Measurements from ENCODE around the gene DENND1A.
"Not testable (repeated sequence)": the region's sequence is repeated elsewhere in the genome, so short reads cannot be mapped to it uniquely, and the experiment has no call there.

Gene DENND1A

GRCh38 chr9:123938401-123938800 is 8.5 kb upstream of the DENND1A start:
- Histone ChIP-seq H3K27me3 (ENCODE audit: insufficient read depth, insufficient read length) (no peaks in the 10 kb centered on the region), H3K4me1 (ENCODE audit: insufficient read depth, insufficient read length) (peaks cover 2% of the 10 kb centered on the region), H3K9me3 (ENCODE audit: insufficient read depth, low read length) (peaks cover 4% of the 10 kb centered on the region; the same call in 1 of the 2 replicates), H3K9ac (ENCODE audit: insufficient read length, low read depth) (no peak overlapping the region), H3K4me3 (ENCODE audit: insufficient read length, low read depth) (no peak overlapping the region), H3K36me3 (ENCODE audit: insufficient read depth, insufficient read length, low read length) (no peaks in the 10 kb centered on the region)
- TF ChIP-seq YY1 (IDR thresholded peaks at IDR 0.05; ENCODE audit: insufficient read depth, insufficient read length) (no peak), SUZ12 (IDR thresholded peaks at IDR 0.05; ENCODE audit: extremely low read depth, insufficient read depth, insufficient read length) (no peak), ZNF274 (IDR thresholded peaks at IDR 0.05; ENCODE audit: low read depth, low read length) (no peak)
- no peak for DNase-seq (ENCODE audit: low read depth, low spot score)

GRCh38 chr9:123936575-123936974 is 6.6 kb upstream of the DENND1A start:
- H3K9ac ChIP-seq (ENCODE audit: insufficient read length, low read depth); H3K4me1 ChIP-seq (ENCODE audit: insufficient read depth, insufficient read length); DNase-seq (ENCODE audit: low read depth, low spot score); H3K9me3 ChIP-seq (ENCODE audit: insufficient read depth, low read length); H3K4me3 ChIP-seq (ENCODE audit: insufficient read length, low read depth); H3K27me3 ChIP-seq (ENCODE audit: insufficient read depth, insufficient read length); H3K36me3 ChIP-seq (ENCODE audit: insufficient read depth, insufficient read length, low read length): not testable (repeated sequence)

DNA sequence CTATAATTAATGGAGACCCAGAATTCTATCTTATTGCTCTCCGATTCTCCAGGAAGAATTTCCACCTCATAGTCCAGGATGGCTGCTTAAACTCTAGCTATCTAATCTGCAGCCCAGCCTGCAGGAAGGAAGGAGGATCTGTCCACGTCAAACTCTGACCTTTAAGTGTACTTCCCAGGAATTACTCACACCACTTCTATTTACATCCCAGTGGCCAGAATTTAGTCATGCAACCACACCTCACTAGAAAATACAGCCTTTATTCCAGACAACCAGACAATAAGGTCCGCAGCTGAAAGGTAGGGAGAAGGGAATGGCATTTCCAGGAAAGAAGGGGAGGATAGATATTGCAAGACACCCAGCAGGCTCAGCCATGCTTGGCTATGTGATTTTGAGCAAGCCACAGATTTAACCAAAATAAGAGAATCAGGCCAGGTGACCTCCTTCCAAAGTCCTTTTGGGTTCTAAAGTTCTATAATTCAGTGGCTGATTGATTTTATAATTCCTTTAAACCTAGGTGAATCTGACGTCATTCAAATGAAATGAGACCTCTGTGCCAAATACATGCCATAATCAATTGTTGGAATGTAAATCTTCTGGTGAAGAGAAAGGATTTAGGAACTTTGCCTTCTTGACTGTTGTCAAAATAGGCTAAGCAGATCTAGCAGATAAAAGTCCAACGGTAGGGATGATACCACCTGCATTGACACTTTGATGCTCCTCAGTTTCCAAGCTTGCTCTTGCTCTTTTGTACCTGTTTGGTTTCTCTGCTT is 3.7 kb upstream of the DENND1A start:
- no peaks in the 10 kb centered on the region for H3K36me3 ChIP-seq (ENCODE audit: insufficient read depth, insufficient read length, low read length)
- H3K4me3 ChIP-seq (ENCODE audit: insufficient read length, low read depth) = no peak overlapping the region
- peaks cover 3% of the 10 kb centered on the region for H3K4me1 ChIP-seq (ENCODE audit: insufficient read depth, insufficient read length)
- TF ChIP-seq YY1 (IDR thresholded peaks at IDR 0.05; ENCODE audit: insufficient read depth, insufficient read length) (no peak), ZNF274 (IDR thresholded peaks at IDR 0.05; ENCODE audit: low read depth, low read length) (no peak), SUZ12 (IDR thresholded peaks at IDR 0.05; ENCODE audit: extremely low read depth, insufficient read depth, insufficient read length) (no peak)
- H3K9ac ChIP-seq (ENCODE audit: insufficient read length, low read depth) = no peak overlapping the region
- H3K9me3 ChIP-seq (ENCODE audit: insufficient read depth, low read length) = peaks cover 4% of the 10 kb centered on the region; the same call in 1 of the 2 replicates
- peaks cover 4% of the 10 kb centered on the region for H3K27me3 ChIP-seq (ENCODE audit: insufficient read depth, insufficient read length)
- no peak for DNase-seq (ENCODE audit: low read depth, low spot score)

DNA sequence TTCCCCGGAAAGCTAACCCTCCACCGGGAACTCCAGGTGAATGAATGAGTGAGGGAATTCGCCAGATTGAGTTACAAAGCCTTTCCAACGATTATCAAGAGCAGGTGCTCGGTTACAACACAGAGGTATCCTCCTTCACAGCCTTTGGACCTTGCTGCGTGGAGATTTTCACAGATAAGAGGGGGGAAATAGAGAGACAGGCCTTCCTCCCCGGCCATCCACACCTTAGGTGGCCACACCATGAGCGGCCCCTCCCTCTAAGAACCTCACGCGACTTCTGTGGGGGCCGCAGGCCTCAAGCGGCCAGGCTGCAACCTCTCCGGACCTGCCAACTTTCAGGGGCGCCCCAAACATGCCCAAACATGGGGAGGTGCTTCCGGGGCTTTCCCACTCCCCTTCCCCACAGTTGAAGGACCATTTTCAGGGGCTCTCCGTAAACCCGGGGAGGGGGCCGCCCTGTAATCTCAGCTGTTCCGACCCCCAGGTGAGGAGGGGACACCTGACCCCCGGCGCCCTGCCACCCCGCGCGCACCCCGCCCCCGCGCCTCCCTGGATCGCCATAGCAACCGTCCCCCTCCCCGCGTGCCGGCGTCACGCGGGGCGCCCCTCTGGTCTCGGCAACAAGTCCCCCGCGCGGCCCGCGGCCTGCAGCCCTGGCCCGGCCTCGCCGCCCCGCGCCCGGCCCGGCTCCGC is 603 bp downstream of the DENND1A start:
- H3K4me3 ChIP-seq (ENCODE audit: insufficient read length, low read depth) = peak overlapping the region; percentile 64
- no peaks in the 10 kb centered on the region for H3K36me3 ChIP-seq (ENCODE audit: insufficient read depth, insufficient read length, low read length)
- H3K4me1 ChIP-seq (ENCODE audit: insufficient read depth, insufficient read length) = peaks cover 9% of the 10 kb centered on the region
- peaks cover 4% of the 10 kb centered on the region for H3K27me3 ChIP-seq (ENCODE audit: insufficient read depth, insufficient read length)
- 0 out of 2 replicates have a peak, but pooled peaks cover under 1% of the 10 kb centered on the region for H3K9me3 ChIP-seq (ENCODE audit: insufficient read depth, low read length)
- no peak for DNase-seq (ENCODE audit: low read depth, low spot score)
- peak overlapping the region; percentile 77 for H3K9ac ChIP-seq (ENCODE audit: insufficient read length, low read depth)
- TF ChIP-seq ZNF274 (IDR thresholded peaks at IDR 0.05; ENCODE audit: low read depth, low read length) (no peak), YY1 (IDR thresholded peaks at IDR 0.05; ENCODE audit: insufficient read depth, insufficient read length) (no peak), SUZ12 (IDR thresholded peaks at IDR 0.05; ENCODE audit: extremely low read depth, insufficient read depth, insufficient read length) (no peak)

GRCh38 chr9:123928533-123929176 is 1.3 kb downstream of the DENND1A start:
- Histone ChIP-seq H3K4me1 (ENCODE audit: insufficient read depth, insufficient read length) (peaks cover 9% of the 10 kb centered on the region), H3K27me3 (ENCODE audit: insufficient read depth, insufficient read length) (peaks cover 4% of the 10 kb centered on the region), H3K9ac (ENCODE audit: insufficient read length, low read depth) (peak overlapping the region; percentile 77), H3K36me3 (ENCODE audit: insufficient read depth, insufficient read length, low read length) (no peaks in the 10 kb centered on the region), H3K9me3 (ENCODE audit: insufficient read depth, low read length) (peaks cover 7% of the 10 kb centered on the region; the same call in 1 of the 2 replicates), H3K4me3 (ENCODE audit: insufficient read length, low read depth) (peak overlapping the region; percentile 64)
- no peak for DNase-seq (ENCODE audit: low read depth, low spot score)
- TF ChIP-seq ZNF274 (IDR thresholded peaks at IDR 0.05; ENCODE audit: low read depth, low read length) (no peak), YY1 (IDR thresholded peaks at IDR 0.05; ENCODE audit: insufficient read depth, insufficient read length) (no peak), SUZ12 (IDR thresholded peaks at IDR 0.05; ENCODE audit: extremely low read depth, insufficient read depth, insufficient read length) (no peak)

- no peak for TF ChIP-seq ZNF274 (IDR thresholded peaks at IDR 0.05; ENCODE audit: low read depth, low read length)
- no peak for TF ChIP-seq YY1 (IDR thresholded peaks at IDR 0.05; ENCODE audit: insufficient read depth, insufficient read length)
- no peak for TF ChIP-seq SUZ12 (IDR thresholded peaks at IDR 0.05; ENCODE audit: extremely low read depth, insufficient read depth, insufficient read length)
- Histone ChIP-seq H3K27me3 (ENCODE audit: insufficient read depth, insufficient read length) (peaks cover 4% of the 10 kb centered on the region), H3K4me1 (ENCODE audit: insufficient read depth, insufficient read length) (peaks cover 9% of the 10 kb centered on the region), H3K9ac (ENCODE audit: insufficient read length, low read depth) (peak overlapping the region; percentile 77), H3K4me3 (ENCODE audit: insufficient read length, low read depth) (no peak overlapping the region), H3K36me3 (ENCODE audit: insufficient read depth, insufficient read length, low read length) (no peaks in the 10 kb centered on the region), H3K9me3 (ENCODE audit: insufficient read depth, low read length) (peaks cover 9% of the 10 kb centered on the region; the same call in 1 of the 2 replicates)
- no peak for DNase-seq (ENCODE audit: low read depth, low spot score)
These were observed 2.0 kb downstream of the DENND1A start for GRCh38 chr9:123927625-123928532.

Data from NT2/D1 (cell line).